GM18505 (cell line): ENCODE data around the gene TBKBP1.

Experiments
- ATAC-seq: cut with Tn5 transposase; IDR thresholded peaks from one replicate; pipeline ENCODE4 v1.9.1; 2021; ENCODE audit not compliant: unreplicated experiment
- POLR2A ChIP-seq: IDR thresholded peaks from 4 replicates; pipeline ENCODE4 v1.6.1; 2011; ENCODE audit warnings: borderline replicate concordance; ENCODE audit not compliant: insufficient read depth, insufficient read length; ENCODE audit errors: extremely low read depth

TBKBP1 gene

DNA sequence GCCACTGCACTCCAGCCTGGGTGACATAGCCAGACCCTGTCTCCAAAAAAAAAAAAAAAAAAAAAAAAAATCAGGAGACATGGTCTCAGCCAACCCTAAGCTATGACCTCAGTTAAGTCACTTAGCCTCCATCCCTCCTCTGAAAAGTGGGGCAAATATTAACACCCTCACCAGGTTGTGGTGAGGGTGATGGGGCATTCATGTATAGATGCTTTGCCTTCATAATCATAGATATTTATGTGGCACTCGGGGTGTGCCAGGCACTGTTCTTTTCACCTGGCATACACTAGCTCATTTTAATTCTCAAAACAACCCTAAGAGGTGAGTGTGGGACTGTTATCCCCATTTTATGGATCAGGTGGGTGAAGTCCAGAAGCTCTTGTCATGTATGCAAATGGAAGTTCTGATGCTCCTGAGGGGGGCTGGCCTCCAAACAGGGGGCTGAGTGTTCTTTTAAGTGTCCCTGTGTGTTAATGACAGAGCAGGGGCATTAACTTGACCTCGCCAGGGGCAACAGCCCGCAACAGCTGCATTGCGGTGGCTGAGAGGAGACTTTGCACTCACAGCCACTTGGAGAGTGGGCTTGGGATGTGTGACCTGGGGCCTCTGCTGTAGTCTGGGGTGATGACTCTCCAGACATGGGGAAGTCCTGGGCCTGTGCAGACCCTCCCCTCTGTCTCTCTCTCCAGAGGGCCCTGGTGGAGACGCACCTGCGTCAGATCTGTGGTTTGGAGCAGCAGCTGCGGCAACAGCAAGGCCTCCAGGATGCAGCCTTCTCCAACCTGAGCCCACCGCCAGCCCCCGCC is 4.1 kb downstream of the TBKBP1 start:
- TF ChIP-seq POLR2A = no peak
- ATAC-seq = no peak

GRCh38 chr17:47698749-47699535 is 5.0 kb downstream of the TBKBP1 start:
- TF ChIP-seq POLR2A = no peak
- ATAC-seq = no peak

DNA sequence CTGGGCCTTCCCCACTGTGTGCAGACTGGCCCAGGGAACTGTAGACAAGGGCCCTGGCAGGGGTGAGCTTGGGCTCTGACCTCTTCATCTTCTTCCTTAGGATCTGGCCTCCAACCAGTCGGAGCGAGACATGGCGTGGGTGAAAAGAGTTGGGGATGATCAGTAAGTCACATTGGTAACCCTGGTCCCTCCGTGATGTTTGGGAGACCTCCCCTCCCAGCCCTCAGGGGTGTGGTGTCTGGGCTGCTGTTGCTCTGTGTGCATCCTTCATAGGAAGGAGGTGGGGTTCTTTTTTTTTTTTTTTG is 5.5 kb downstream of the TBKBP1 start:
- no peak for ATAC-seq

DNA sequence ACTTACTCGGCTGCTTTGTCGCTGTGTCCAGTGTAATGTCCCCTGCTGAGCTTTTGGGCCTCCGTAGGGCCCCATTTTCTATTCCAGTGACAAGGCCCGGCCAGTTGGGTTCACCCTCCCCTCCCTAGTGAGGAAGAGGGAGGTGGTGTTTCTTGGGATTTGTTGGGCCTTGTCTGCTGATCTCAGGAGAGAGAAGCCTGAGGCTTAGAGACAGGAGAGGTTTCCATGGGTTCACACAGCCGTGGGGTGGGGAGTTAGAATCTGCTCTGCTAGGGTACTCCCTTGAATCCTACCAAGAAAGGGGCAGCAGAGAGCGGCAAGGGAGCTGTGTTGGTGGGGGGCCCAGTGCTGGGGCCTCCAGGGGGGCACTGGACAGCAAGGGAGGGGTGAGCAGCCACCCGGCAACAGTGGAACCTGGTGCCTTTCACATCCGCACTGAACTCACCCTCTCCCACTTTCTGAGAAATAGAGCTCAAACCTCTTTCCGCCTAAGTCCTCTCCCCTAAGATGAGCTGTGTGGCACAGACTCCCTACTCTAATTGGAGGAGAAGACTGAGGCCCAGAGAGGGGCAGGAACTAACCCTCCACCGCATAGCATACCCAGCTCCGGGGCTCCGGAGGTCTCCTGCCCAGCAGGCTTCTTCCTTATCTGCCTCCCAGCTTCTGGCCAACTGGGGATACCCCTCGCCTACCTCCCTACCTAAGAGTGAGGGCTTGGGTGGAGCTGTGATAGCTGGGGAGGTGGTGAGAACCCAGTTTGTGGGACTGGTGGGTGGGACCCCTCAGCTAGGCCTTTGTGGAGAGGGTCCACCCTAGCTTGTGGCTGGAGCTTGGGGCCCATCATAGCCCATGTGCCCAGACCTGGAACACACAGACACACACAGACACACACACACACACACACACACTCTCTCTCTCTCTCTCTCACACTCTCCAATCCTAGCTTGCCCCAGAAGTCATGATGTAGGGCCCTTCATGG is 6.8 kb downstream of the TBKBP1 start:
- no peak for ATAC-seq
- no peak for TF ChIP-seq POLR2A

More for the DNA sequence above, 5.5 kb downstream of the TBKBP1 start:
- TF ChIP-seq POLR2A = no peak

GRCh38 chr17:47701608-47702007 is 7.6 kb downstream of the TBKBP1 start:
- ATAC-seq = no peak
- no peak for TF ChIP-seq POLR2A

DNA sequence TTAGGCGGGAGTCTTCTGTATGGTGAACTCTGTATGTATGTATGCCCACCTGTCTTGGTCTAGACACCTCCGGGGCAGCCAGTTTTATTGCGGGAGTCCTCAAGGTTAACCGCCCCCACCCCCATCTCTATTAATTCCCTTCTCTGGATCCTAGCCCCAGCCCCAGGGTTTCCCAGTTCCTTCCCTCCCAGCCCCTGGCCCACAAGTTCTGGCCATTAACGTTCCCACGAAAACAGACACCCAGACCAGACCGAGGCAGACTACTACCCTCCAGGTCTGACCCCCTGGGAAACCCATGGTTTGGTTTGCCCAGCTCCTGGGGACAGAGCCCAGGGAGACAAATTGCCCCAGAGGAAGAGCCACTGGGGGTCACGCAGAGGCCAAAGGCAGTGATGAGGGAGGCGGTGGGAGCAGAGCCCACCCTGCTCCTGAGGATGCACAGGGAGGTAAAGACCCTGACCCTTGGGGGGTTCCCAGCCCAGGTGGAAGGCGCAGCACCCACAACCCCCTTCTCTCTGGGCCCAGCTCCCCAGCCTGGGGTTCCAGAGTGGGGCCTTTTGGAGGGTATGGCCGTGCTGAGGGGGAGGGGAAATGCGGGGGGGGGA is 8.5 kb downstream of the TBKBP1 start:
- no peak for ATAC-seq
- no peak for TF ChIP-seq POLR2A

DNA sequence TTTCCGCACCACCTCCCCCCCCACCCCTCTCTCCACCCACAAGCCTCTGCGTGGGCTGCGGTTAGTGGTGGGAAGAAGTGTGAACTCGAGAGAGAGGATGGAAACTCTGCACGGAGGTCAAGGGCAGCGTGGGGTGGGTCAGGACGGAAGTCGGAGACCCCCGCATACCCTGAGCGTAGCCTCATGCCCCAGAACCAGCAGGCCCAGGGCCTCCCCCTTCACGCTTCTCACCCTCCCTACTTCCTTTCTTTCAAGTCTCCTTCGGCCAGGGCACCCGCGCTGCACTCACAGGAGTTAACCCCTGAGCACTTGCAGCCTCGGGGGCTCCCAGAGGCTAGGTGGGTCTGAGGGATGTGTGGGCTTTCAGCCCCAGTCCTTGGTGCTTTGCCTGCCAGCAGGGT is 9.2 kb downstream of the TBKBP1 start:
- ATAC-seq = no peak
- TF ChIP-seq POLR2A = no peak

- no peak for TF ChIP-seq POLR2A
- ATAC-seq = no peak
These were observed 9.7 kb downstream of the TBKBP1 start for GRCh38 chr17:47703671-47704070.

GRCh38 chr17:47704116-47704515 is 10.2 kb downstream of the TBKBP1 start:
- TF ChIP-seq POLR2A = no peak
- ATAC-seq = no peak

- no peak for TF ChIP-seq POLR2A
- no peak for ATAC-seq
These were observed 10.8 kb downstream of the TBKBP1 start for GRCh38 chr17:47704736-47705135.

DNA sequence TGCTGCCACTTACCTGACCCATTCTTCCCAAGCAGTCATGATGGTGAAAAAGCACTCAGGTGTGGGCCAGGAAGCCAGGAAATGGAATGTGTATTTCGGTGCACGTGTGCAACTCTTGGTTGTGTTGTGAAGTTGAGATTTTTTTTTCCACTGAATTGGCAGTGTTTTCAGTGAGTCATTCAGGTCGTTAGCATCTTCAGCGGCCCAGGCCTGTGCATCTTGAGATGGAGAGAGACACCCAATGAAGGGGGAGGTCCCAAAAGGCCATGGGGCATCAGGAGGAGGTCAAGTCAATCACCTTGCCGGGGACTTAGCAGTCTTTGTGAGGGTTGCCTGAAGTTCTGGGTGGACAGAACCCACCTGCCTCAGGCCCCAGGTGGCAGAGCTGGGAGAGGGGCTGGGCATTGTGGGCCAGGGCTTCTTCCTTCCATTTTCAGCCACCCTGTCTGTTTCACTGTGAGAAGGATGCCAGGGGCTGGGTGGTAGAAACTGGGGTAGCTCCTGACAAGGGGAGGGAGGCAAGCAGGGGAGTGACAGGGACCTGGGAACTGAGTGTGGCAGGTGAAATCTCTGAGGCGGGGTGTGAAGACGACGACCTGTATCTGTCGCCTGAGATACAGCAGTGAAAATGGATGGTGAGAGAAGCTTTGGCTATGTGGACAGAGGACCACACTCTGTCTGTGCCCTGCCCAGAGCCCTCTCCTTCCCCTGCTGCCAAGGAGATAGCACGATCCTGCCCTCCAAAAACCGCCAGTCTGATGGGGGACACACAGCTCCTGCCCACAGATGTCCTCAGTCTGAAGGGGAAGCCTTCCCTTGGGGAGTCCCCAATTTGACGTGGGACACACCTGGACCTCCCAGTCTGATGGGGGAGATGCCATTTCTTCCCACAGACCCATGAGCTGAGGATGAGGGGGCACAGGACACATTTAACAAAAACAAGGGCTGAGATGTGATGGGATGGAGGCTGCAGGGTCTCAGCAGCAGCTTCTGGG is 11.9 kb downstream of the TBKBP1 start:
- TF ChIP-seq POLR2A = no peak

More for the DNA sequence above, 11.9 kb downstream of the TBKBP1 start:
- no peak for ATAC-seq
